ENCODE measurements around the gene ARHGAP26.
"Not testable (repeated sequence)": the region's sequence is repeated elsewhere in the genome, so short reads cannot be mapped to it uniquely, and the experiment has no call there.

Gene ARHGAP26

GRCh38 chr5:143188692-143189091 lies 418.5 kb downstream of the ARHGAP26 start:
- DNase-seq (ENCODE audit: low read depth) = no peak

DNA sequence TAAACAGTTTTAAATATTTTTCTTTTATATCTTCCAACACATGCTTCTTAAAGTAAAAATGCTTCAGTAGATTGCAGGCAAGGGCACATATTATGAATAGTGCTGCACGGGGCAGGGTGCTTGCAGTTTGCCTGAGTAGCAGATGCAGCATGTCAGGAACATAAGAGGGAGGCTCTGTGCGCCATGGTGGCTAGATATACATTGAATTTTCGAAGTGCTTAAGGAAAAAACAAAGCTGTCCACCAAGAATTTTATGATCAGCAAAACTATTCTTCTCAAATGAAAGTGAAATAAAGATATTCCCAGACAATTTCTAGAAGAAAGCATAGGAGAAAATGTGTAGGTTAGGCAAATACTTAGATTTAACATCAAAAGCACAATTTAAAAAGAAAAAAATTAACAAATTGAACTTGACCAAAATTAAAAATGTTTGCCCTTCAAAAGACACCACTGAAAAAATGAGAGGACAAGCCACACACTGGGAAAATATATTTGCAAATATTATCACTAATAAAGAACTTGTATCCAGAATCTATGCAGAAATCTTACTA lies 420.2 kb downstream of the ARHGAP26 start:
- no peak for DNase-seq (ENCODE audit: low read depth)

DNA sequence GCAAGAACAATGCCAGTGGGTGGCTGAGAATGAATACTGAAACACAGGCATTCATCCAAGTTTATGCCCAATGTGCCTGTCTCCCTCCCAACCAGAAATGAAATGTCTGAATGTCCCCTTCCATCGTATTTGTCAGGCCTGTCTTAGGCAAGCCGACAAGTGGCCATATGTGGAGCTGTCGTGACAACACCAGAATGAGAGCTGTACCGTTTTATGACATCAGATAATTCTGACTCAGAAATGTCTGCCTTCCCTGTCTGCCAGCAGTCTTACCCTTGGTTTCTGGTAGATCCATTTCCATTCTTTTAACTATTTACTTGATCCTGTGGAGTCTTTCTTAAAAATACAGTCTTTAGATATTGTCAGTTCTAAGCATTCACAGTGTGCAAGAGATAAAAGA lies 421.5 kb downstream of the ARHGAP26 start:
- no peak for DNase-seq (ENCODE audit: low read depth)

- no peak for DNase-seq (ENCODE audit: low read depth)
Measured at GRCh38 chr5:143192191-143192900, 422.2 kb downstream of the ARHGAP26 start.

- DNase-seq (ENCODE audit: low read depth) = no peak
Measured at GRCh38 chr5:143194206-143194605, 424.0 kb downstream of the ARHGAP26 start.

DNA sequence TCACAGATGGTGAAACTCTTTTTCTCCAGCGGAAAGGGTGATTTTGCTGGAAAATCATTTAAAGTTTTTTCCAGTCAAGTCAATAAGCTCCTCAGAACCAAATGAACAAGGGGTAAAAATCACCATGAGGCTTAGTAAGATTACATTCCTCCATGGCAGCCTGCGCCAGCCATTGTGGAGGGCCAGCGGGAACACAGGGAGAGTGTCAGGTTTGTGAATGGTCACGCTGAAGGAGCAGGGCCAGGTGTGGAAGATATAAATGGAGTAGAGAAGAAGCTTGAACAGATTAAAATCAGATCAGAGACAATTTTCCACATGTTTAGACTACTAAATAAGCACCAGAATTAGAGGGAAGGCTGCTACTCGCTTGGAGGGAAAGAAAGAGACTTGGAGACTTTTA lies 424.5 kb downstream of the ARHGAP26 start:
- DNase-seq (ENCODE audit: low read depth) = no peak

- DNase-seq (ENCODE audit: low read depth) = no peak
Measured at GRCh38 chr5:143195491-143195890, 425.3 kb downstream of the ARHGAP26 start.

GRCh38 chr5:143196601-143197259 lies 426.6 kb downstream of the ARHGAP26 start:
- DNase-seq (ENCODE audit: low read depth) = no peak

DNA sequence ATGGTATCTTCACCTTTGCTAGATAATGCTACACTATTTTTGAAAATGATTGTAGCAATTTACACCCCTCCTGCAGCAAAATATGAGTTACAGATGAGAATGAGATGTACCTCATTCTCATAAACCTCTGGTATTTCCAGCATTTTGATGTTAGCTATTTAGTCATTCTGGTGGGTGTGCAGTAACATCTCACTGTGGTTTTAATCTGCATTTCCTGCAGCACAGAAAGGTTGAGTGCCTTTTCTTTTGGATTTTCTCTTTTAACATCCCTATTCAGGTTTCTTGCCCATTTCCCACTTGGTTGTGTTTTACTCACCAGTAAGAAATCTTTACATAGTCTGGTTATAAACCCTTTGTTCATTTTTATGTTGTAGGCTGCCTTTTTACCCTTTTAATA lies 427.1 kb downstream of the ARHGAP26 start:
- DNase-seq (ENCODE audit: low read depth) = no peak

DNA sequence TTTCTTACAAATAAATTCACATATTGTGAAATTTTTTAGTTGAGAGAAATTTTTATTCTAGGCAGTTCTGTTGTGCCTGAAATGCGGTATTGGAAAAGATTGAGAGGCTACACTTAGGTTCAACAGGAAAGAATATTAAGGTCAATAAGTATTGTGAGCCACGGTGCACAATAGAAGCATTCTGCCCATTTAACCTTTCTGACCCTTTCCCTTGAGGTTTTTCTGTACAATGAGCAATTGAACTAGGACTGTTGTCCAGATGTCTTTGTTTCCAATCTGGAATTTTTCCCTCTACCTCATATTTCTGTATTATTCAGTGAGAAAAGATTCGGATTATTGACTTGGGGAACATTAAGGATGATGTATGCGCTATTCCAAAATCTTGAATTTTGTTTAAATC lies 428.2 kb downstream of the ARHGAP26 start:
- DNase-seq (ENCODE audit: low read depth) = no peak

- no peak for DNase-seq (ENCODE audit: low read depth)
Measured at GRCh38 chr5:143199161-143199560, 429.0 kb downstream of the ARHGAP26 start.

- no peak for DNase-seq (ENCODE audit: low read depth)
Measured at GRCh38 chr5:143199843-143200242, 429.7 kb downstream of the ARHGAP26 start.

DNA sequence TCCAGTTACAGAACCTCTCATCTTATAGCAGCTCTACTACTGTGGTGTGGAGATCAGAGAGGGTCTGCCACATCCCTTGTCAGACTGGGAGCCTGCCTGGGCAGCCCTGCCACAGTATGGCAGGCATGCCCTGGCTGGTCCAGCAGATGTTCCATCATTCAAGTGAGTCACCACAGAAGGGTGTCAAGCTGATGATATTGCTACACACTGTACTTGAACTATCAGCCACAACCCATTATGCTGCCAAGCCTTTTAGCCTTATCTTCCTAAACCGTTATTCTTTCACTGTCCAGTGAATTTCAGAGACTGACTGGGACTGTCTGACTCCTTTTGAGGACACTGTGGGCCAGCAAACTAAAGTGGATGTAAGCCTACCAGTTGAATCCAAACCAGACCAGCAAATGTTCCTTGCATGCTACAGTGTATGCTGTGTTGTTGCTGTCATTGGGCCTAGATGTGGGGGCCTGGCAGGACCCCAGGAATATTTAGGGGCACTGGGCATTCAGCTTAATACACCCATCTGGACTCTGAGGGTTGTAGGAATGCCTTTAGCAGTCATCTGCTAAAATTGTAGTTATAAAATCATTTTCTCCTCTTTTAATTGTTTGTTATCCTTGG lies 430.7 kb downstream of the ARHGAP26 start:
- no peak for DNase-seq (ENCODE audit: low read depth)

DNA sequence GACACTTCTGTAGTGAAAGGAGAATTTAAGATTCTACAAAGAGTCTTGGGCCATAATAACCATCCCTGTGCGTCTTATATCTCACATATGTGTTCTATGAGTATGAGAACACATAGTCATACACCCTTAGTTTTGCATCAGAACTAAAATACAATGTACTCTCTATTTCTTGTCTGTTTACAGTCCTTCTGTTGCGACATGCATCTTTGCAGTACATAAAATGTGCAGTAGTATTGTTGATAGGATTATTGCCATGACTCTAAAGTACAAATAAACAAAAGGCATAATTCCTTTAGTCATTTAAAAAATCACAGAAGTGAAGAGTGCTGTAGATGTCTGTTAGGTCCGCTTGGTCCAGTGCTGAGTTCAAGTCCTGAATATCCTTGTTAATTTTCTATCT lies 431.4 kb downstream of the ARHGAP26 start:
- no peak for DNase-seq (ENCODE audit: low read depth)

GRCh38 chr5:143203301-143203956 lies 433.3 kb downstream of the ARHGAP26 start:
- DNase-seq (ENCODE audit: low read depth) = not testable (repeated sequence)

DNA sequence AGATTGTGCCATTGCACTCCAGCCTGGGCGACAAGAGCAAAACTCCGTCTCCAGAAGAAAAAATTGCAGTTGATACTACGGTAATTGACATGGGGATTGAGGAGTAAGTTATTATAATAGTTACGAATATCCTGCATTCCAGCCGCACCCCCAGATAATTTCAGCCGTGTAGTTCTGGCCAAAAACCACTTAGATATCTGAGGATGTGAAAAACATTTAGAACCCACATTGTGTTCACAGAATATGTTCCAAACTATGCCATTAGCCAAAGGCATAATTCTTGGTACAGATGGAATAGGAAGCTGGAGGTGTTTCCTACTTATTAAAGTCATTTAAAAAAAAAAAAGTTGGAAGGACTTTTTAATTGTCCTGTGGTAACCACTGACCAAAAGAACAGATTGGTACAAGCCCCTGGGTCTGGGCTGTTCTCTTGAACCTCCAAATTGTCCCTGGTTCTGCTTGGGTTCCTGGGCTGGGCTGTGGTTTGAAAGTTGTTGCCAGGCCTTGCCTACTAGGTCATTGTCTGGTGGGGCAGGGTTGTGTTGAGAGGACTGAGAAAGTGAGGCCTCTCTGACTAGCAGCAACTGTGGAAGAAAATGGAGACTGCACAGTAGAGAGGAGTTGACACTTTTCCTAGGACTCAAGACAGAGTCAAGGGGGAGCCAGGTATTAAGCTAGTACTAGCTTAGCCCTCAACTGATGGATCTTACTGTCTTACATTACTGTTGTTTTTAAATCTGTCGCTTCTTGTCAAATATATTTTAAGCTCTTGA lies 434.5 kb downstream of the ARHGAP26 start:
- no peak for DNase-seq (ENCODE audit: low read depth)

DNA sequence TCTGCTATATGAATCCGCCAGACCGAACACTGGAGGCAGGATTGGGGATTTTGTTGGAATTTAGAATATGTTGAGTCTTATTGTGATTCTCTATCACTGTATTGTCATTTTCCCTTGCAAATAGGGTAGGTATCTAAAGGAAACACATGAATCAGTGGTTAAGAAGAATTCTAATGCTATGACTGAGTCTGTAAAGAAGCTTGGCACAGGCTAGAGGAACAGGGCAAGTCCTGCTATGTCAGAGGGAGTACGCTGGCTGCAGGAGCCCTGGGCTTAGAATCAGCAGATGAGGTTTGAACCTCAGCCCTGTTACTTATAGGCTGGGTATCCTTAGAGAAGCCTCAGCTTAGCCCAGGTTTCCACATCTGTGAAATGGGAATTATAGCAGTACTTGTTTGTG lies 435.2 kb downstream of the ARHGAP26 start:
- DNase-seq (ENCODE audit: low read depth) = no peak

GRCh38 chr5:143205883-143206195 lies 435.7 kb downstream of the ARHGAP26 start:
- no peak for DNase-seq (ENCODE audit: low read depth)

- DNase-seq (ENCODE audit: low read depth) = no peak
Measured at GRCh38 chr5:143206196-143207053, 436.2 kb downstream of the ARHGAP26 start.

DNA sequence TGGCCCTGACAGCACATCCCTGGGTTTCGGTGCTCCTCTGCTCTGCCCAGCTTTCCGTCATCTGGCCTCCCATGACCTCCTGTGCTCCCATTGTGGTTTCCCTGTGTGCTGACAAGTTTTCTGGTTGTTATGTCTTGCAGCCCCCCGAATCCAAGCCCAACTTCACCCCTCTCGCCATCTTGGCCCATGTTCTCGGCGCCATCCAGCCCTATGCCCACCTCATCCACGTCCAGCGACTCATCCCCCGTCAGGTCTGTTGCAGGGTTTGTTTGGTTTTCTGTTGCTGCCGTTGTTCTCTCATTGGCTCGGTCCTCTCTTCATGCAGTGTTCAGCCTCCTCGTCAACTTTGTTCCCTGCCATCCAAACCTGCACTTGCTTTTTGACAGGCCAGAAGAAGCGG lies 436.9 kb downstream of the ARHGAP26 start:
- no peak for DNase-seq (ENCODE audit: low read depth)
